K562 (cell line): Measurements from ENCODE around the gene FOXL3. TPM values are rescaled to one million over a fixed set of nuclear protein-coding genes. Genes with fewer than 3 reads are reported as not detected.

Source experiments
- ATAC-seq: fragments of 200-7000 bp; cut with Tn5 transposase; 3 replicates; pipeline ENCODE4 v1.9.1; 2020; ENCODE audit warnings: moderate library complexity
- BruUV-seq: library from RNA; stranded (reverse); fragments of 400-500 nt; replicated peaks from 2 replicates; lab custom pipeline; 2021; lab: Mats Ljungman, UMichigan
- CTCF ChIA-PET: fragments of 300-600 bp; formaldehyde crosslinking; extraction: SDS; loops from one replicate; lab custom pipeline; 2021; ENCODE audit warnings: low intra/inter-chr PET ratio; lab: Yijun Ruan, JAX
- POLR2A ChIA-PET: fragments of 300-600, 350-650 bp; sonication (Branson Sonifier 250); formaldehyde crosslinking; extraction: SDS; loops from one replicate; lab custom pipeline; 2021; ENCODE audit warnings: antibody characterized with exemption, inconsistent platforms; lab: Yijun Ruan, JAX
- DNase-seq, 4 experiments: peaks; one replicate each; pipeline versions ENCODE4 v3.0.0 to v3.0.0-alpha.2; 2011 to 2018; ENCODE audit warnings: low spot score in 3 of 4, mixed read lengths in 3 of 4; ENCODE audit errors: extremely low read depth in 1 of 4
- FAIRE-seq: peaks from 2 replicates; lab custom pipeline; 2011; peaks lifted over from hg19 to GRCh38; lab: Jason Lieb, UNC
- H2AFZ ChIP-seq: 2 replicates; pipeline ENCODE4 v1.6.0; 2011; ENCODE audit warnings: low read depth, low read length, control low read depth, inconsistent platforms
- H3K27ac ChIP-seq: fragments of 200-600 bp; 3 replicates; pipeline ENCODE4 v1.8.0; 2011; ENCODE audit warnings: low read depth, mild to moderate bottlenecking, control low read depth, inconsistent platforms, low read length, moderate library complexity, mixed read lengths; ENCODE audit errors: extremely low read depth
- H3K27me3 ChIP-seq, 2 experiments: fragments of 300-600 bp in 1 of 2; 2 replicates in 1 of 2; 3 replicates in 1 of 2; pipeline versions ENCODE4 v1.6.0 to v1.8.0; 2011; ENCODE audit warnings: inconsistent platforms in 2 of 2, low read length in 2 of 2, mild to moderate bottlenecking in 1 of 2, mixed read lengths in 1 of 2, moderate library complexity in 1 of 2; ENCODE audit not compliant: control insufficient read depth in 2 of 2, insufficient read depth in 2 of 2
- H3K36me3 ChIP-seq: fragments of 300-600 bp; 3 replicates; pipeline ENCODE4 v1.8.0; 2011; ENCODE audit warnings: mild to moderate bottlenecking, low read length, inconsistent platforms; ENCODE audit not compliant: control insufficient read depth, insufficient read depth
- H3K4me1 ChIP-seq, 2 experiments: fragments of 200-600 bp in 1 of 2; replicated peaks in 1 of 2; 2 replicates in 1 of 2; 3 replicates in 1 of 2; pipeline versions ENCODE4 v1.5.1 to v1.8.0; 2011; ENCODE audit warnings: inconsistent platforms in 2 of 2, low read length in 2 of 2, mild to moderate bottlenecking in 1 of 2, mixed read lengths in 1 of 2, moderate library complexity in 1 of 2; ENCODE audit not compliant: control insufficient read depth in 2 of 2, insufficient read depth in 2 of 2
- H3K4me2 ChIP-seq: 2 replicates; pipeline ENCODE4 v1.6.1; 2011; ENCODE audit warnings: low read length, control low read depth, inconsistent platforms, mixed read lengths; ENCODE audit not compliant: insufficient read depth
- H3K4me3 ChIP-seq: fragments of 200-600 bp; sonication (generic), shearing (Covaris generic); 2 replicates; pipeline ENCODE4 v1.5.1; 2016; ENCODE audit warnings: control low read depth, inconsistent platforms
- H3K79me2 ChIP-seq: fragments of 200-600 bp; 3 replicates; pipeline ENCODE4 v1.8.0; 2011; ENCODE audit warnings: low read length, inconsistent platforms; ENCODE audit not compliant: control insufficient read depth, insufficient read depth
- H3K9ac ChIP-seq, 2 experiments: 2 replicates each; pipeline versions ENCODE4 v1.6.0 to v1.6.1; 2011; ENCODE audit warnings: low read depth in 2 of 2, low read length in 2 of 2, control low read depth in 1 of 2, inconsistent platforms in 1 of 2, mild to moderate bottlenecking in 1 of 2, mixed read lengths in 1 of 2; ENCODE audit not compliant: insufficient read depth in 1 of 2
- H3K9me1 ChIP-seq: one replicate; pipeline ENCODE4 v1.6.0; 2011; ENCODE audit warnings: inconsistent platforms, mild to moderate bottlenecking, low read length, moderate library complexity; ENCODE audit not compliant: control insufficient read depth, insufficient read depth
- H3K9me3 ChIP-seq: replicated peaks from 2 replicates; pipeline ENCODE4 v1.5.1; 2011; ENCODE audit warnings: low read depth, low read length, inconsistent platforms; ENCODE audit not compliant: control insufficient read depth, insufficient read depth
- H4K20me1 ChIP-seq: replicated peaks from 2 replicates; pipeline ENCODE4 v1.6.1; 2011; ENCODE audit warnings: low read length, inconsistent platforms, mixed read lengths; ENCODE audit not compliant: control insufficient read depth, insufficient read depth
- ATF1 ChIP-seq, 2 experiments: fragments of 450-650 bp in 1 of 2; IDR thresholded peaks; 2 replicates each; pipeline ENCODE4 v1.6.1; 2016; ENCODE audit warnings: missing compliant biosample characterization in 1 of 2, missing genetic modification characterization in 1 of 2
- CBX1 ChIP-seq: sonication (generic); IDR thresholded peaks from 2 replicates; pipeline ENCODE4 v1.6.1; 2016; ENCODE audit warnings: antibody characterized with exemption, low read depth, mild to moderate bottlenecking
- DIDO1 ChIP-seq: fragments of 450-650 bp; IDR thresholded peaks from 2 replicates; pipeline ENCODE4 v1.6.1; 2016; ENCODE audit warnings: low read depth, missing biosample characterization, missing genetic modification characterization
- ETV6 ChIP-seq, 3 experiments: fragments of 150-350 bp in 1 of 3; sonication (generic) in 1 of 3; formaldehyde crosslinking in 1 of 3; IDR thresholded peaks; 2 replicates each; pipeline versions ENCODE4 v1.6.1 to v1.8.0; 2014 to 2022; ENCODE audit warnings: borderline replicate concordance in 2 of 3, low read depth in 2 of 3, antibody characterized with exemption in 1 of 3, low read length in 1 of 3, mild to moderate bottlenecking in 1 of 3, missing genetic modification reagents in 1 of 3
- FOXP1 ChIP-seq: sonication (generic); formaldehyde crosslinking; IDR thresholded peaks from 2 replicates; pipeline ENCODE4 v1.8.0; 2022; ENCODE audit warnings: mild to moderate bottlenecking, missing genetic modification reagents
- POLR3G ChIP-seq: IDR thresholded peaks from 2 replicates; pipeline ENCODE4 v1.6.1; 2011; ENCODE audit not compliant: insufficient read length, insufficient replicate concordance; ENCODE audit errors: extremely low read depth
- RBM15 ChIP-seq: fragments of 200-400 bp; formaldehyde crosslinking; IDR thresholded peaks from 2 replicates; pipeline ENCODE4 v1.6.1; 2018; ENCODE audit warnings: mild to moderate bottlenecking, low read length, moderate library complexity; ENCODE audit not compliant: insufficient read depth
- RFX1 ChIP-seq: fragments of 450-650 bp; IDR thresholded peaks from 2 replicates; pipeline ENCODE4 v1.6.1; 2016; ENCODE audit warnings: mild to moderate bottlenecking, moderate library complexity
- TRIM24 ChIP-seq, 2 experiments: fragments of 450-650 bp; IDR thresholded peaks; 2 replicates each; pipeline ENCODE4 v1.6.1; 2016
- ZNF174 ChIP-seq: fragments of 250-450 bp; sonication (Bioruptor Pico); IDR thresholded peaks from 2 replicates; pipeline ENCODE4 v1.4.0; 2020; ENCODE audit warnings: mild to moderate bottlenecking
- ZNF263 ChIP-seq: sonication (generic); formaldehyde crosslinking; IDR thresholded peaks from 2 replicates; pipeline ENCODE4 v1.8.0; 2022; ENCODE audit warnings: mild to moderate bottlenecking, missing genetic modification reagents, borderline replicate concordance
- ZNF76 ChIP-seq: fragments of 250-450 bp; sonication (Bioruptor Pico); IDR thresholded peaks from 2 replicates; pipeline ENCODE4 v1.4.0; 2020; ENCODE audit warnings: mild to moderate bottlenecking, moderate library complexity, borderline replicate concordance
- WGBS: fragments of 100-300 bp; shearing (Covaris generic); methylation state at CpG from one replicate; pipeline ENCODE4 v1.1.6; 2016; ENCODE audit warnings: low coverage, mixed read lengths; ENCODE audit not compliant: insufficient coverage; ENCODE audit errors: missing lambda C conversion rate; 5-methylcytosine and 5-hydroxymethylcytosine counted together
- in situ Hi-C: fragments of 300-500 bp; cut with MboI; formaldehyde crosslinking; loops from 4 replicates; pipeline ENCODE4 v1.15.0; 2018; ENCODE audit warnings: inconsistent platforms, mixed read lengths
- intact Hi-C: fragments of 100-400 bp; cut with micrococcal nuclease; formaldehyde crosslinking; loops from 2 replicates; pipeline ENCODE4 v1.14.2; 2022
- polyA plus RNA-seq, 8 experiments: library from polyadenylated mRNA; depleted of rRNA in 4 of 8; stranded (reverse) in 5 of 8; unstranded in 3 of 8; fragments of >200 nt; fragmentation: Nextera tagmentation in 2 of 8; fragmentation: Illumina TruSeq in 1 of 8; extraction: Ambion mirVana in 2 of 8; extraction: Trizol in 1 of 8; gene quantifications; 2 replicates each; pipeline versions ENCODE4 v1.2.1 to v1.2.3, GENCODE V29; 2011 to 2014; ENCODE audit warnings: inconsistent platforms in 1 of 8, missing spikeins in 1 of 8
- total RNA-seq, 7 experiments: library from RNA; depleted of rRNA in 6 of 7; stranded (reverse); fragments of >200 nt in 6 of 7; fragmentation: Illumina TruSeq in 2 of 7; extraction: Trizol in 2 of 7; gene quantifications; 2 replicates each; pipeline versions ENCODE4 v1.2.1 to v1.2.3, GENCODE V29; 2011 to 2021; ENCODE audit warnings: low replicate concordance in 1 of 7
- TF ChIP-seq, protein P1 (sequence below): IDR thresholded peaks from 2 replicates; pipeline ENCODE4 v1.6.1; 2011; ENCODE audit not compliant: insufficient read length; ENCODE audit errors: extremely low read depth
- TF ChIP-seq, protein P2 (sequence below): fragments of 250-450 bp; sonication (Bioruptor Pico); IDR thresholded peaks from 2 replicates; pipeline ENCODE4 v1.8.0; 2022; ENCODE audit warnings: inconsistent platforms, mild to moderate bottlenecking, moderate library complexity, borderline replicate concordance

Gene FOXL3
- total and polyA plus RNA-seq, 9 of the 15 experiments (the other 6 are each of a cell fraction or from before 2014, with no cell fraction given): not detected

DNA sequence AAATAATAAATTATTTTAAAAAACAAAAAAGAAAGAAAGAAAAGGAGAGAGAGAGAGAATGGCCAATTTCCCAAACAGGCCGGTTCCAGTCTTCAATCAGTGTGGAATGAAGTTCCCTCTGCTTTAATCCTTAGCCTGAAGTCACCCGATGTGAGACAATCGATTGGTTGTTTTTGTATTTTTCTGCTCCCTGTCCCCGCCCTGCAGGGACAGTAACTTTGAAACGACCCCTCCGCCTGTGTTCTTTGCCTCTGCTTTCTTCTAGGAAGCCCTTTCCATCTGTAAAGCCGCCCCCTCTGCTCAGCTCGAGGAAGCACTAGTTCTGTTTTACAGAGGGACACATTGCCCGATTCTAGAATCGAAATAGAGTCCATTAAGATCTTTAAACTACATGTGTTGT is 33.4 kb downstream of the FOXL3 start:
- Histone ChIP-seq H3K36me3 (no peaks in the 10 kb centered on the region), H3K27me3 (peaks cover 43 to 65% of the 10 kb centered on the region in 2 experiments), H3K9me3 (peaks cover 3% of the 10 kb centered on the region; the same call in 1 of the 2 replicates), H3K79me2 (no peaks in the 10 kb centered on the region), H3K4me1 (peaks cover 0 to 15% of the 10 kb centered on the region in 2 experiments; a peak in 2 of 5 replicates), H2AFZ (no peak overlapping the region), H3K4me2 (no peak overlapping the region), H3K9me1 (no peaks in the 10 kb centered on the region), H3K9ac (no peak overlapping the region), H3K27ac (no peak overlapping the region), H4K20me1 (no peaks in the 10 kb centered on the region; the same call in 1 of the 2 replicates), H3K4me3 (no peak overlapping the region)
- WGBS: under 1% methylated on average over 10 of the region's 10 CpGs
- FAIRE-seq: no peak
- ChIA-PET CTCF (no interaction called here), POLR2A (interaction anchor here (0.8 kb wide), 1 partner anchor 22 kb away, joined by 3 read pairs; no protein-coding TSS in a partner anchor)
- no peak for ATAC-seq
- in situ Hi-C loops (no loop called here), intact Hi-C loops (loop anchor here (2.0 to 10.0 kb wide), 3 partner anchors 313 to 851 kb away; no protein-coding TSS in a partner anchor)
- no peak for DNase-seq
- no TSS peak for BruUV-seq
- TF ChIP-seq ZNF174 (CRISPR knock-in tag) (no peak), ZNF263 (CRISPR knock-in tag) (no peak), ETV6 (IDR thresholded peaks at IDR 0.05; ENCODE audit: borderline replicate concordance in 1 of 2, low read depth in 2 of 2, low read length in 1 of 2) (no peak), ETV6 (CRISPR knock-in tag; IDR thresholded peaks at IDR 0.05; ENCODE audit: borderline replicate concordance) (no peak), ZNF76 (CRISPR knock-in tag) (no peak), FOXP1 (CRISPR knock-in tag) (no peak), RFX1 (no peak), CBX1 (no peak), DIDO1 (no peak), RBM15 (no peak), TRIM24 (IDR thresholded peaks at IDR 0.05) (no peak), POLR3G (no peak), ATF1 (CRISPR knock-in tag; IDR thresholded peaks at IDR 0.05) (no peak), ATF1 (tag; IDR thresholded peaks at IDR 0.05) (no peak)
- TF ChIP-seq, protein P1, sequence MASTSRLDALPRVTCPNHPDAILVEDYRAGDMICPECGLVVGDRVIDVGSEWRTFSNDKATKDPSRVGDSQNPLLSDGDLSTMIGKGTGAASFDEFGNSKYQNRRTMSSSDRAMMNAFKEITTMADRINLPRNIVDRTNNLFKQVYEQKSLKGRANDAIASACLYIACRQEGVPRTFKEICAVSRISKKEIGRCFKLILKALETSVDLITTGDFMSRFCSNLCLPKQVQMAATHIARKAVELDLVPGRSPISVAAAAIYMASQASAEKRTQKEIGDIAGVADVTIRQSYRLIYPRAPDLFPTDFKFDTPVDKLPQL: no peak
- TF ChIP-seq, protein P2, sequence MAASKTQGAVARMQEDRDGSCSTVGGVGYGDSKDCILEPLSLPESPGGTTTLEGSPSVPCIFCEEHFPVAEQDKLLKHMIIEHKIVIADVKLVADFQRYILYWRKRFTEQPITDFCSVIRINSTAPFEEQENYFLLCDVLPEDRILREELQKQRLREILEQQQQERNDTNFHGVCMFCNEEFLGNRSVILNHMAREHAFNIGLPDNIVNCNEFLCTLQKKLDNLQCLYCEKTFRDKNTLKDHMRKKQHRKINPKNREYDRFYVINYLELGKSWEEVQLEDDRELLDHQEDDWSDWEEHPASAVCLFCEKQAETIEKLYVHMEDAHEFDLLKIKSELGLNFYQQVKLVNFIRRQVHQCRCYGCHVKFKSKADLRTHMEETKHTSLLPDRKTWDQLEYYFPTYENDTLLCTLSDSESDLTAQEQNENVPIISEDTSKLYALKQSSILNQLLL (CRISPR knock-in tag): no peak
